H1 (cell line): Measurements from ENCODE around the gene MAF. TPM values are rescaled to one million over a fixed set of nuclear protein-coding genes. Genes with fewer than 3 reads are reported as not detected.

Source experiments
- CTCF ChIA-PET: fragments of 300-600 bp; sonication (Branson Sonifier 250); formaldehyde crosslinking; loops from one replicate; lab custom pipeline; 2021; ENCODE audit not compliant: partially characterized antibody; lab: Charles Lee
- POLR2A ChIA-PET: fragments of 300-600 bp; sonication (Branson Sonifier 250); formaldehyde crosslinking; loops from one replicate; lab custom pipeline; 2021; ENCODE audit warnings: inconsistent platforms; ENCODE audit not compliant: partially characterized antibody; lab: Charles Lee
- DNase-seq, 2 experiments: peaks; one replicate each; pipeline versions ENCODE4 v3.0.0 to v3.0.0-alpha.2; 2010 to 2022; ENCODE audit warnings: low spot score in 2 of 2, low read depth in 1 of 2, mixed read lengths in 1 of 2
- FAIRE-seq: peaks from 2 replicates; lab custom pipeline; 2011; peaks lifted over from hg19 to GRCh38; lab: Jason Lieb, UNC
- H2AFZ ChIP-seq: 2 replicates; pipeline ENCODE4 v1.8.1; 2012; ENCODE audit warnings: low read length, inconsistent platforms
- H2AK5ac ChIP-seq: 2 replicates; pipeline ENCODE4 v1.6.1; 2013; ENCODE audit warnings: low read depth, low read length
- H2BK120ac ChIP-seq: replicated peaks from 2 replicates; pipeline ENCODE3; 2013; ENCODE audit warnings: low read depth, low read length, inconsistent platforms
- H2BK12ac ChIP-seq: 2 replicates; pipeline ENCODE4 v1.6.1; 2013; ENCODE audit warnings: low read depth, low read length
- H2BK15ac ChIP-seq: 2 replicates; pipeline ENCODE4 v1.6.1; 2013; ENCODE audit warnings: low read length
- H2BK20ac ChIP-seq: 2 replicates; pipeline ENCODE4 v1.6.1; 2013; ENCODE audit warnings: low read length
- H2BK5ac ChIP-seq: 2 replicates; pipeline ENCODE4 v1.6.1; 2013; ENCODE audit warnings: low read depth, low read length
- H3K14ac ChIP-seq: 2 replicates; pipeline ENCODE4 v1.6.1; 2013; ENCODE audit warnings: inconsistent platforms; ENCODE audit not compliant: insufficient read length
- H3K18ac ChIP-seq: 2 replicates; pipeline ENCODE4 v1.6.1; 2013; ENCODE audit warnings: low read length; ENCODE audit errors: extremely low read depth
- H3K23ac ChIP-seq: 2 replicates; pipeline ENCODE4 v1.6.1; 2013; ENCODE audit warnings: inconsistent platforms; ENCODE audit not compliant: insufficient read length
- H3K23me2 ChIP-seq: 2 replicates; pipeline ENCODE4 v1.6.1; 2013; ENCODE audit warnings: low read depth, low read length
- H3K27ac ChIP-seq: 2 replicates; pipeline ENCODE4 v1.6.1; 2011; ENCODE audit warnings: low read depth, low read length, inconsistent platforms
- H3K27me3 ChIP-seq, 4 experiments: replicated peaks in 1 of 4; 1 replicate in 1 of 4; 2 replicates in 3 of 4; pipeline versions ENCODE4 v1.6.1 to v1.8.1; 2011 to 2013; ENCODE audit warnings: low read length in 3 of 4, mild to moderate bottlenecking in 3 of 4, inconsistent platforms in 2 of 4, mixed read lengths in 2 of 4, moderate library complexity in 1 of 4; ENCODE audit not compliant: control insufficient read depth in 3 of 4, insufficient read depth in 3 of 4; ENCODE audit errors: extremely low read depth in 1 of 4
- H3K36me3 ChIP-seq, 4 experiments: 2 replicates each; pipeline versions ENCODE4 v1.6.1 to v1.8.1; 2011 to 2013; ENCODE audit warnings: mild to moderate bottlenecking in 4 of 4, low read length in 3 of 4, moderate library complexity in 2 of 4, control low read depth in 1 of 4, inconsistent platforms in 1 of 4; ENCODE audit not compliant: insufficient read depth in 4 of 4, control insufficient read depth in 2 of 4
- H3K4ac ChIP-seq: replicated peaks from 2 replicates; pipeline ENCODE3; 2013; ENCODE audit warnings: low read length, low read depth, mixed read lengths, inconsistent platforms; ENCODE audit not compliant: insufficient read length
- H3K4me1 ChIP-seq, 4 experiments: replicated peaks in 1 of 4; 1 replicate in 1 of 4; 2 replicates in 3 of 4; pipeline versions ENCODE4 v1.6.1 to v1.8.1; 2011 to 2013; ENCODE audit warnings: low read length in 3 of 4, inconsistent platforms in 2 of 4, mixed read lengths in 1 of 4; ENCODE audit not compliant: insufficient read depth in 4 of 4, control insufficient read depth in 3 of 4
- H3K4me2 ChIP-seq, 2 experiments: 2 replicates each; pipeline versions ENCODE4 v1.6.1 to v1.8.1; 2011 to 2013; ENCODE audit warnings: low read depth in 2 of 2, low read length in 2 of 2, control low read depth in 1 of 2, inconsistent platforms in 1 of 2, mild to moderate bottlenecking in 1 of 2; ENCODE audit not compliant: insufficient read depth in 1 of 2
- H3K4me3 ChIP-seq, 4 experiments: fragments of 200-600, 300-600 bp in 1 of 4; sonication (generic), shearing (Covaris generic), sonication (Bioruptor Twin) in 1 of 4; 2 replicates each; pipeline versions ENCODE4 v1.5.1 to v1.8.1; 2011 to 2016; ENCODE audit warnings: low read length in 4 of 4, low read depth in 3 of 4, control low read depth in 2 of 4, inconsistent platforms in 2 of 4, mild to moderate bottlenecking in 2 of 4, mixed read lengths in 1 of 4, moderate library complexity in 1 of 4; ENCODE audit not compliant: insufficient read depth in 2 of 4; ENCODE audit errors: extremely low read depth in 1 of 4
- H3K56ac ChIP-seq: replicated peaks from 2 replicates; pipeline ENCODE3; 2013; ENCODE audit warnings: low read depth, mild to moderate bottlenecking, mixed read lengths, low read length, inconsistent platforms; ENCODE audit not compliant: insufficient read length
- H3K79me1 ChIP-seq: 2 replicates; pipeline ENCODE4 v1.6.1; 2013; ENCODE audit warnings: low read depth, low read length, control low read depth
- H3K79me2 ChIP-seq, 2 experiments: 2 replicates each; pipeline versions ENCODE4 v1.6.1 to v1.8.1; 2012 to 2013; ENCODE audit warnings: low read length in 2 of 2, mild to moderate bottlenecking in 2 of 2, inconsistent platforms in 1 of 2; ENCODE audit not compliant: insufficient read depth in 2 of 2, control insufficient read depth in 1 of 2
- H3K9ac ChIP-seq, 4 experiments: replicated peaks in 1 of 4; 1 replicate in 1 of 4; 2 replicates in 3 of 4; pipeline versions ENCODE4 v1.6.1 to v1.8.1; 2011 to 2013; ENCODE audit warnings: low read depth in 3 of 4, low read length in 3 of 4, control low read depth in 2 of 4, mild to moderate bottlenecking in 2 of 4, moderate library complexity in 2 of 4, inconsistent platforms in 1 of 4; ENCODE audit errors: extremely low read depth in 1 of 4
- H3K9me3 ChIP-seq, 2 experiments: 2 replicates each; pipeline versions ENCODE4 v1.6.1 to v1.8.1; 2012 to 2013; ENCODE audit warnings: mild to moderate bottlenecking in 2 of 2, moderate library complexity in 2 of 2, control low read depth in 1 of 2, inconsistent platforms in 1 of 2, low read depth in 1 of 2, low read length in 1 of 2, mixed read lengths in 1 of 2; ENCODE audit not compliant: insufficient read depth in 2 of 2
- H4K20me1 ChIP-seq, 2 experiments: replicated peaks in 1 of 2; 2 replicates each; pipeline versions ENCODE3 to v1.8.1; 2011 to 2013; ENCODE audit warnings: inconsistent platforms in 2 of 2, low read length in 2 of 2, mild to moderate bottlenecking in 1 of 2; ENCODE audit not compliant: insufficient read depth in 2 of 2, control insufficient read depth in 1 of 2
- H4K5ac ChIP-seq: 2 replicates; pipeline ENCODE4 v1.6.1; 2013; ENCODE audit warnings: low read length, low read depth, mixed read lengths, inconsistent platforms; ENCODE audit not compliant: insufficient read length
- H4K8ac ChIP-seq: 2 replicates; pipeline ENCODE4 v1.8.0; 2013; ENCODE audit warnings: mild to moderate bottlenecking, moderate library complexity, low read length, inconsistent platforms; ENCODE audit not compliant: insufficient read depth; ENCODE audit errors: extremely low read depth
- H4K91ac ChIP-seq: replicated peaks from 2 replicates; pipeline ENCODE3; 2013; ENCODE audit warnings: low read length, mixed read lengths, inconsistent platforms; ENCODE audit not compliant: insufficient read length
- ATF2 ChIP-seq: IDR thresholded peaks from 2 replicates; pipeline ENCODE4 v1.6.1; 2012; ENCODE audit warnings: low read length, inconsistent platforms
- BCL11A ChIP-seq, 2 experiments: IDR thresholded peaks; one replicate each; pipeline ENCODE4 v1.6.1; 2011; ENCODE audit warnings: low read depth in 2 of 2, low read length in 2 of 2, mild to moderate bottlenecking in 2 of 2
- HDAC2 ChIP-seq, 2 experiments: fragments of 300-600 bp in 1 of 2; sonication (generic) in 1 of 2; IDR thresholded peaks; 2 replicates each; pipeline ENCODE4 v1.6.1; 2011 to 2012; ENCODE audit warnings: low read depth in 2 of 2, low read length in 2 of 2, mild to moderate bottlenecking in 2 of 2, moderate library complexity in 2 of 2, borderline replicate concordance in 1 of 2, inconsistent platforms in 1 of 2
- KDM5A ChIP-seq: fragments of 200-600 bp; IDR thresholded peaks from 2 replicates; pipeline ENCODE4 v1.7.1; 2012; ENCODE audit warnings: mild to moderate bottlenecking, low read length, inconsistent platforms, mixed read lengths
- NRF1 ChIP-seq: IDR thresholded peaks from 2 replicates; pipeline ENCODE4 v1.6.1; 2011; ENCODE audit warnings: mild to moderate bottlenecking, low read depth, low read length, improper control_type of control experiment
- SUZ12 ChIP-seq: fragments of 200-600 bp; sonication (generic); IDR thresholded peaks from 2 replicates; pipeline ENCODE4 v1.6.1; 2012; ENCODE audit warnings: mild to moderate bottlenecking, inconsistent platforms, low read length, moderate library complexity, mixed read lengths
- TBP ChIP-seq: IDR thresholded peaks from 2 replicates; pipeline ENCODE4 v1.6.1; 2011; ENCODE audit warnings: low read depth, low read length, improper control_type of control experiment
- ZNF274 ChIP-seq: IDR thresholded peaks from 2 replicates; pipeline ENCODE4 v1.7.0; 2012; ENCODE audit warnings: low read length, borderline replicate concordance; ENCODE audit errors: extremely low read depth
- WGBS, 2 experiments: shearing (Covaris generic) in 1 of 2; methylation state at CpG; one replicate each; pipeline versions ENCODE4 v1.1.6 to v1.1.7; 2013 to 2015; ENCODE audit warnings: low lambda C conversion rate in 2 of 2, mixed read lengths in 2 of 2, inconsistent platforms in 1 of 2, low coverage in 1 of 2, missing lambda C conversion rate in 1 of 2; ENCODE audit not compliant: insufficient replicate concordance in 2 of 2, insufficient coverage in 1 of 2, insufficient read length in 1 of 2; ENCODE audit errors: extremely low coverage in 1 of 2, missing lambda C conversion rate in 1 of 2; 5-methylcytosine and 5-hydroxymethylcytosine counted together
- polyA plus RNA-seq, 7 experiments: library from polyadenylated mRNA; depleted of rRNA in 3 of 7; stranded (reverse) in 5 of 7; unstranded in 2 of 7; fragments of >200 nt in 5 of 7; fragments of 200-250 nt in 2 of 7; gene quantifications; 1 replicate in 5 of 7; 2 replicates in 1 of 7; 4 replicates in 1 of 7; pipeline versions ENCODE4 v1.2.1 to v1.2.3, GENCODE V29; 2011 to 2013; ENCODE audit warnings: missing spikeins in 2 of 7, mixed read lengths in 2 of 7
- total RNA-seq: library from RNA; stranded (reverse); fragmentation: NEBNext Ultra II Directional; extraction: Animal tissue kit (Norgen Biotek cat#: 25700); gene quantifications from 2 replicates; pipeline ENCODE4 v1.2.1, GENCODE V29; 2021
- TF ChIP-seq, protein P1 (sequence below): IDR thresholded peaks from 2 replicates; pipeline ENCODE4 v1.6.1; 2012; ENCODE audit warnings: inconsistent platforms

Gene MAF
- total and polyA plus RNA-seq, 2 of the 8 experiments (the other 6 are each of a cell fraction or from before 2014, with no cell fraction given) = 1.3 to 2.7 TPM

- Histone ChIP-seq H3K27me3 (no peaks in the 10 kb centered on the region), H3K36me3 (no peaks in the 10 kb centered on the region), H2BK120ac (no peak overlapping the region), H2AK5ac (no peak overlapping the region), H3K9me3 (no peaks in the 10 kb centered on the region), H4K91ac (no peak overlapping the region), H3K4me1 (no peaks in the 10 kb centered on the region), H3K56ac (no peak overlapping the region), H2BK12ac (no peak overlapping the region), H3K79me1 (no peaks in the 10 kb centered on the region), H4K20me1 (no peaks in the 10 kb centered on the region), H2BK20ac (no peak overlapping the region), H2AFZ (no peak overlapping the region), H2BK5ac (no peak overlapping the region), H3K9ac (no peak overlapping the region), H3K4ac (no peak overlapping the region), H3K18ac (no peak overlapping the region), H3K4me3 (no peak overlapping the region), H4K8ac (no peak overlapping the region), H4K5ac (no peak overlapping the region), H3K4me2 (no peak overlapping the region), H2BK15ac (no peak overlapping the region), H3K14ac (no peak overlapping the region), H3K23me2 (no peaks in the 10 kb centered on the region), H3K23ac (no peak overlapping the region), H3K79me2 (no peaks in the 10 kb centered on the region), H3K27ac (no peak overlapping the region)
- TF ChIP-seq SUZ12 (no peak), ZNF274 (no peak), BCL11A (IDR thresholded peaks at IDR 0.05; ENCODE audit: low read depth in 2 of 2, low read length in 2 of 2) (no peak), KDM5A (no peak), ATF2 (no peak), HDAC2 (IDR thresholded peaks at IDR 0.05; ENCODE audit: borderline replicate concordance in 1 of 2, low read depth in 2 of 2, low read length in 2 of 2) (no peak), TBP (no peak), NRF1 (no peak)
- TF ChIP-seq, protein P1, sequence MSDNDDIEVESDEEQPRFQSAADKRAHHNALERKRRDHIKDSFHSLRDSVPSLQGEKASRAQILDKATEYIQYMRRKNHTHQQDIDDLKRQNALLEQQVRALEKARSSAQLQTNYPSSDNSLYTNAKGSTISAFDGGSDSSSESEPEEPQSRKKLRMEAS = no peak
- POLR2A ChIA-PET = no interaction called here
- no peak for DNase-seq
- WGBS, 2 experiments = 97% methylated on average over 5 of the region's 5 CpGs; no CpG with 5 or more reads in 1 of the 2 experiments
- CTCF ChIA-PET = interaction anchor here (0.6 to 0.9 kb wide), 3 partner anchors 26 to 456 kb away, joined by 3 to 4 read pairs (median 3); no protein-coding TSS in a partner anchor
- no peak for FAIRE-seq
Observed at GRCh38 chr16:79628501-79628975, 28.0 kb upstream of the MAF start.
